GM12891 (cell line): Measurements from ENCODE around the gene SND1.

ENCODE experiments used
- PAX5 ChIP-seq: IDR thresholded peaks from 2 replicates; pipeline ENCODE4 v1.6.1; 2011; ENCODE audit warnings: low read length, moderate library complexity, mild to moderate bottlenecking; ENCODE audit not compliant: insufficient read depth, severe bottlenecking
- POLR2A ChIP-seq: IDR thresholded peaks from 2 replicates; pipeline ENCODE4 v1.6.1; 2011; ENCODE audit warnings: low read depth, low read length, control low read depth
- POLR2AphosphoS5 ChIP-seq: IDR thresholded peaks from 2 replicates; pipeline ENCODE4 v1.6.1; 2011; ENCODE audit warnings: low read depth, low read length, control low read depth
- POU2F2 ChIP-seq: IDR thresholded peaks from 2 replicates; pipeline ENCODE4 v1.6.1; 2011; ENCODE audit warnings: low read depth, mild to moderate bottlenecking, control low read depth, low read length, moderate library complexity
- TAF1 ChIP-seq: IDR thresholded peaks from 2 replicates; pipeline ENCODE4 v1.6.1; 2011; ENCODE audit warnings: low read depth, low read length, control low read depth

DNA sequence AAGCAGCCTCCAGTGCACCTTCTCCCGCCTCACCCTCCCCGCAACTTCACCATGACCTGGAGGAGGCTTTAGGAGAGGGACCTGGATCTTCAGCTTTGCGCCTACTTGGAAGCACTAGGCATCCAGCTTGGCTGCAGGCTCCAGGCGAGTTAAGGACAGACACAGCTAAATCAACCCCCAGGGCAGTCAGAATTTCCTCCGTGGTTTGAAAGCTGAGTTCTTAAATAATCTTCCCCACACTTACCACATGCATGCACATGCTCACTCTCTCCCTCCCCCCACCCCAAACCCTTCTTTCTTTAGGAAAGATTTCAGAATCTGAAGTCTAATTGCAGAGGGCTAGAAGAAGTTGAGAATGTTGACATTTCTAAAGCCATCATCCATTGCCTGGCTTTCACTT is 416.0 kb downstream of the SND1 start:
- no peak for TF ChIP-seq TAF1
- TF ChIP-seq POLR2A: no peak
- no peak for TF ChIP-seq POLR2AphosphoS5
- no peak for TF ChIP-seq POU2F2
- TF ChIP-seq PAX5: no peak
